Astrocyte (in vitro differentiated cells and primary cell): Measurements from ENCODE around the gene SRSF2. TPM values are rescaled to one million over a fixed set of nuclear protein-coding genes. Genes with fewer than 3 reads are reported as not detected.

Source experiments
- DNase-seq: peaks from one replicate; pipeline ENCODE4 v3.0.0-alpha.2; 2010; ENCODE audit warnings: low read depth
- FAIRE-seq: peaks from 2 replicates; lab custom pipeline; 2011; peaks lifted over from hg19 to GRCh38; lab: Jason Lieb, UNC
- H2AFZ ChIP-seq: 2 replicates; pipeline ENCODE4 v1.6.0; 2012; ENCODE audit warnings: low read depth, low read length, inconsistent platforms
- H3K27ac ChIP-seq: 2 replicates; pipeline ENCODE4 v1.5.1; 2011; ENCODE audit warnings: low read depth, low read length, inconsistent platforms
- H3K27me3 ChIP-seq: 2 replicates; pipeline ENCODE4 v1.6.0; 2011; ENCODE audit warnings: low read length, inconsistent platforms; ENCODE audit not compliant: insufficient read depth
- H3K36me3 ChIP-seq: 2 replicates; pipeline ENCODE4 v1.5.1; 2011; ENCODE audit warnings: low read length, inconsistent platforms; ENCODE audit not compliant: insufficient read depth
- H3K4me1 ChIP-seq: 2 replicates; pipeline ENCODE4 v1.5.1; 2011; ENCODE audit warnings: low read length, inconsistent platforms; ENCODE audit not compliant: insufficient read depth
- H3K4me2 ChIP-seq: 2 replicates; pipeline ENCODE4 v1.6.0; 2012; ENCODE audit warnings: low read length, inconsistent platforms
- H3K4me3 ChIP-seq: 2 replicates; pipeline ENCODE4 v1.5.1; 2011; ENCODE audit warnings: low read depth, mild to moderate bottlenecking, low read length, inconsistent platforms; ENCODE audit not compliant: insufficient read depth
- H3K79me2 ChIP-seq: 2 replicates; pipeline ENCODE4 v1.6.0; 2012; ENCODE audit warnings: mild to moderate bottlenecking, low read length, inconsistent platforms; ENCODE audit not compliant: insufficient read depth
- H3K9ac ChIP-seq: 2 replicates; pipeline ENCODE4 v1.6.0; 2012; ENCODE audit warnings: mild to moderate bottlenecking, low read length, inconsistent platforms
- H3K9me3 ChIP-seq: 2 replicates; pipeline ENCODE4 v1.5.1; 2012; ENCODE audit warnings: low read depth, mild to moderate bottlenecking, low read length, inconsistent platforms; ENCODE audit not compliant: insufficient read depth
- H4K20me1 ChIP-seq: 2 replicates; pipeline ENCODE4 v1.6.0; 2012; ENCODE audit warnings: low read length, inconsistent platforms; ENCODE audit not compliant: insufficient read depth
- H3K27ac Mint-ChIP-seq: one replicate; pipeline ENCODE4 v1.8.0; 2021; ENCODE audit warnings: mild to moderate bottlenecking, mixed read lengths; ENCODE audit not compliant: unreplicated experiment
- H3K27me3 Mint-ChIP-seq: one replicate; pipeline ENCODE4 v1.8.0; 2021; ENCODE audit warnings: low read depth, mixed read lengths; ENCODE audit not compliant: unreplicated experiment
- H3K36me3 Mint-ChIP-seq: one replicate; pipeline ENCODE4 v1.8.0; 2021; ENCODE audit warnings: low read depth, mixed read lengths; ENCODE audit not compliant: unreplicated experiment
- H3K4me1 Mint-ChIP-seq: one replicate; pipeline ENCODE4 v1.8.0; 2021; ENCODE audit warnings: low read depth, mixed read lengths; ENCODE audit not compliant: unreplicated experiment
- H3K4me3 Mint-ChIP-seq: one replicate; pipeline ENCODE4 v1.8.0; 2021; ENCODE audit warnings: mild to moderate bottlenecking, moderate library complexity, mixed read lengths; ENCODE audit not compliant: unreplicated experiment
- H3K9me3 Mint-ChIP-seq: one replicate; pipeline ENCODE4 v1.8.0; 2021; ENCODE audit warnings: mild to moderate bottlenecking, mixed read lengths; ENCODE audit not compliant: unreplicated experiment
- CTCF ChIP-seq: IDR thresholded peaks from 2 replicates; pipeline ENCODE4 v1.5.1; 2011; ENCODE audit warnings: low read depth, mild to moderate bottlenecking, inconsistent platforms, low read length, moderate library complexity; ENCODE audit not compliant: insufficient read depth
- EZH2 ChIP-seq: IDR thresholded peaks from 2 replicates; pipeline ENCODE4 v1.6.1; 2012; ENCODE audit warnings: mild to moderate bottlenecking, low read length, inconsistent platforms; ENCODE audit not compliant: insufficient read depth
- total RNA-seq: library from RNA; stranded (reverse); gene quantifications from 2 replicates; pipeline ENCODE4 v1.2.1, GENCODE V29; 2021

The SRSF2 gene
- total RNA-seq, 1 donor from 2014 or later = 176 TPM

- Histone ChIP-seq H3K4me2 (peak overlapping the region; percentile 90), H3K9ac (peak overlapping the region; percentile 94), H3K27ac (peak overlapping the region; percentile 98), H3K4me3 (peak overlapping the region; percentile 78), H3K4me1 (peaks cover 24% of the 10 kb centered on the region), H3K9me3 (no peaks in the 10 kb centered on the region), H3K79me2 (peaks cover 58% of the 10 kb centered on the region), H3K27me3 (no peaks in the 10 kb centered on the region), H2AFZ (peak overlapping the region; percentile 38), H4K20me1 (peaks cover 28% of the 10 kb centered on the region), H3K36me3 (peaks cover 26% of the 10 kb centered on the region)
- Mint-ChIP-seq H3K4me1 (peaks cover 14% of the 10 kb centered on the region), H3K4me3 (peak overlapping the region; percentile 93), H3K27ac (peak overlapping the region; percentile 43), H3K36me3 (peaks cover 12% of the 10 kb centered on the region), H3K9me3 (no peaks in the 10 kb centered on the region), H3K27me3 (no peaks in the 10 kb centered on the region)
- FAIRE-seq (no peak), DNase-seq (no peak)
- TF ChIP-seq CTCF (no peak), EZH2 (no peak)
Measured at GRCh38 chr17:76738468-76738850, 1.3 kb upstream of the SRSF2 start.

- Mint-ChIP-seq H3K27ac (peak within 1 kb of the TSS; percentile 86), H3K4me3 (peak within 1 kb of the TSS; percentile 93), H3K9me3 (no peaks in the 10 kb centered on the region), H3K36me3 (peaks cover 12% of the 10 kb centered on the region), H3K27me3 (no peaks in the 10 kb centered on the region), H3K4me1 (peaks cover 18% of the 10 kb centered on the region)
- peaks cover 32% of the 10 kb centered on the region for H3K36me3 ChIP-seq
- TF ChIP-seq EZH2 = no peak
- no peak for TF ChIP-seq CTCF
- H4K20me1 ChIP-seq = peaks cover 34% of the 10 kb centered on the region
- H3K27ac ChIP-seq = peak within 1 kb of the TSS; percentile 98
- peak; percentile 86 for DNase-seq
- H3K9ac ChIP-seq = peak within 1 kb of the TSS; percentile 98
- peaks cover 64% of the 10 kb centered on the region for H3K79me2 ChIP-seq
- H3K27me3 ChIP-seq = no peaks in the 10 kb centered on the region
- H3K4me1 ChIP-seq = peaks cover 30% of the 10 kb centered on the region
- FAIRE-seq = no peak
- H3K4me2 ChIP-seq = peak within 1 kb of the TSS; percentile 90
- peak within 1 kb of the TSS; percentile 92 for H2AFZ ChIP-seq
- no peaks in the 10 kb centered on the region for H3K9me3 ChIP-seq
- H3K4me3 ChIP-seq = peak within 1 kb of the TSS; percentile 92
Measured at GRCh38 chr17:76737676-76738467, 741 bp upstream of the SRSF2 start, which contains the start of gene MFSD11. Gene MFSD11 (plus strand): TSS chr17:76738119. CDS start chr17:76738353, 234 bp downstream.
